GM19023 (cell line): ENCODE measurements around the gene RTBDN.

Source experiments
- ATAC-seq: cut with Tn5 transposase; IDR thresholded peaks from one replicate; pipeline ENCODE4 v1.9.1; 2021; ENCODE audit warnings: mild to moderate bottlenecking, moderate library complexity; ENCODE audit not compliant: unreplicated experiment

RTBDN gene

GRCh38 chr19:12793290-12794195, 40.8 kb downstream of the RTBDN start:
- peak; percentile 31 for ATAC-seq

GRCh38 chr19:12792853-12793289, 41.5 kb downstream of the RTBDN start:
- no peak for ATAC-seq

GRCh38 chr19:12792051-12792852, 42.1 kb downstream of the RTBDN start:
- ATAC-seq = no peak

GRCh38 chr19:12791345-12792050, 42.9 kb downstream of the RTBDN start, which contains the start of gene JUNB:
TSS of gene JUNB (plus strand) at chr19:12791486. CDS start at chr19:12791772, 286 bp downstream.
- peak; percentile 28 for ATAC-seq

GRCh38 chr19:12790628-12791344, 43.6 kb downstream of the RTBDN start:
- no peak for ATAC-seq

- peak; percentile 38 for ATAC-seq
Measured at GRCh38 chr19:12789904-12790619, 44.3 kb downstream of the RTBDN start.

- no peak for ATAC-seq
Measured at GRCh38 chr19:12789098-12789903, 45.1 kb downstream of the RTBDN start.

- ATAC-seq = no peak
Measured at GRCh38 chr19:12788682-12789097, 45.7 kb downstream of the RTBDN start.

GRCh38 chr19:12788042-12788681, 46.2 kb downstream of the RTBDN start:
- no peak for ATAC-seq

GRCh38 chr19:12787458-12787857, 46.9 kb downstream of the RTBDN start:
- no peak for ATAC-seq

- ATAC-seq = no peak
Measured at GRCh38 chr19:12786952-12787351, 47.4 kb downstream of the RTBDN start.

- ATAC-seq = no peak
Measured at GRCh38 chr19:12786141-12786870, 48.1 kb downstream of the RTBDN start.

- ATAC-seq = no peak
Measured at GRCh38 chr19:12785431-12786031, 48.8 kb downstream of the RTBDN start.

- ATAC-seq = no peak
Measured at GRCh38 chr19:12784871-12785430, 49.4 kb downstream of the RTBDN start.

- no peak for ATAC-seq
Measured at GRCh38 chr19:12784394-12784870, 49.9 kb downstream of the RTBDN start.

- no peak for ATAC-seq
Measured at GRCh38 chr19:12783849-12784393, 50.5 kb downstream of the RTBDN start.
